ENCODE data around the gene THEMIS.
"Not testable (repeated sequence)": the region's sequence is repeated elsewhere in the genome, so short reads cannot be mapped to it uniquely, and the experiment has no call there.

THEMIS gene

GRCh38 chr6:127907960-127908640, 7.2 kb upstream of the THEMIS start:
- DNase-seq = no peak

GRCh38 chr6:127904160-127904559, 3.3 kb upstream of the THEMIS start:
- DNase-seq = no peak

- DNase-seq = no peak
These were observed 2.1 kb upstream of the THEMIS start for GRCh38 chr6:127902933-127903332.

- DNase-seq = no peak
These were observed 3.4 kb downstream of the THEMIS start for GRCh38 chr6:127897484-127897883.

GRCh38 chr6:127894051-127894450, 6.8 kb downstream of the THEMIS start:
- DNase-seq = no peak

- DNase-seq = no peak
These were observed 7.3 kb downstream of the THEMIS start for GRCh38 chr6:127893541-127893940.

GRCh38 chr6:127891731-127892326, 9.0 kb downstream of the THEMIS start:
- DNase-seq = no peak

- DNase-seq = no peak
These were observed 14.3 kb downstream of the THEMIS start for GRCh38 chr6:127886603-127887002.

- DNase-seq = no peak
These were observed 16.7 kb downstream of the THEMIS start for GRCh38 chr6:127884134-127884533.

- not testable (repeated sequence) for DNase-seq
These were observed 18.9 kb downstream of the THEMIS start for GRCh38 chr6:127881949-127882348.

- no peak for DNase-seq
These were observed 20.4 kb downstream of the THEMIS start for GRCh38 chr6:127880429-127880828.

- no peak for DNase-seq
These were observed 21.2 kb downstream of the THEMIS start for GRCh38 chr6:127879685-127880084.

GRCh38 chr6:127878115-127878514, 22.7 kb downstream of the THEMIS start:
- DNase-seq = no peak

- DNase-seq = no peak
These were observed 23.6 kb downstream of the THEMIS start for GRCh38 chr6:127877231-127877630.

- DNase-seq = no peak
These were observed 31.0 kb downstream of the THEMIS start for GRCh38 chr6:127869772-127870404.

- no peak for DNase-seq
These were observed 31.7 kb downstream of the THEMIS start for GRCh38 chr6:127869183-127869582.

GRCh38 chr6:127868338-127868737, 32.5 kb downstream of the THEMIS start:
- DNase-seq = no peak

GRCh38 chr6:127866766-127867165, 34.1 kb downstream of the THEMIS start:
- no peak for DNase-seq

- no peak for DNase-seq
These were observed 35.8 kb downstream of the THEMIS start for GRCh38 chr6:127865108-127865507.

GRCh38 chr6:127864701-127865100, 36.2 kb downstream of the THEMIS start:
- DNase-seq = no peak

- DNase-seq = no peak
These were observed 40.1 kb downstream of the THEMIS start for GRCh38 chr6:127860723-127861122.

- DNase-seq = no peak
These were observed 40.9 kb downstream of the THEMIS start for GRCh38 chr6:127859956-127860355.

- DNase-seq = no peak
These were observed 42.0 kb downstream of the THEMIS start for GRCh38 chr6:127858727-127859391.
